HEK293 (cell line): ENCODE results near the gene SIRT4.

Experiments used
- IKZF3 ChIP-seq: fragments of 450-650 bp; IDR thresholded peaks from 2 replicates; pipeline ENCODE4 v1.5.0; 2018; ENCODE audit warnings: missing biosample characterization, mild to moderate bottlenecking, missing genetic modification characterization, moderate library complexity
- PRDM1 ChIP-seq: fragments of 450-650 bp; formaldehyde crosslinking; IDR thresholded peaks from 2 replicates; pipeline ENCODE4; 2016; ENCODE audit warnings: missing biosample characterization, missing genetic modification characterization
- SETDB1 ChIP-seq: IDR thresholded peaks from one replicate; pipeline ENCODE4 v1.6.1; 2017; ENCODE audit warnings: mild to moderate bottlenecking, low read length, moderate library complexity, mixed read lengths; ENCODE audit not compliant: insufficient read length
- YY1 ChIP-seq: fragments of 450-650 bp; formaldehyde crosslinking; IDR thresholded peaks from 2 replicates; pipeline ENCODE4 v1.5.1; 2018; ENCODE audit warnings: missing biosample characterization, missing genetic modification characterization
- ZBTB1 ChIP-seq: fragments of 450-650 bp; formaldehyde crosslinking; IDR thresholded peaks from 2 replicates; pipeline ENCODE4 v1.5.1; 2016; ENCODE audit warnings: missing biosample characterization, missing genetic modification characterization
- ZNF707 ChIP-seq: fragments of 450-650 bp; formaldehyde crosslinking; IDR thresholded peaks from 2 replicates; pipeline ENCODE4 v1.5.1; 2016; ENCODE audit warnings: missing biosample characterization, missing genetic modification characterization
- ZNF76 ChIP-seq: fragments of 450-650 bp; formaldehyde crosslinking; IDR thresholded peaks from 2 replicates; pipeline ENCODE4; 2016; ENCODE audit warnings: low read depth, missing biosample characterization, missing genetic modification characterization, borderline replicate concordance
- TF ChIP-seq, protein P1 (sequence below): fragments of 450-650 bp; formaldehyde crosslinking; IDR thresholded peaks from 2 replicates; pipeline ENCODE4 v1.5.1; 2016; ENCODE audit warnings: missing biosample characterization, missing genetic modification characterization
- TF ChIP-seq, protein P2 (sequence below): fragments of 450-650 bp; formaldehyde crosslinking; IDR thresholded peaks from 2 replicates; pipeline ENCODE4 v1.5.1; 2016; ENCODE audit warnings: missing biosample characterization, missing genetic modification characterization, low read depth
- TF ChIP-seq, protein P3 (sequence below): IDR thresholded peaks from 2 replicates; pipeline ENCODE4 v1.6.1; 2011; ENCODE audit warnings: mild to moderate bottlenecking, low read depth, low read length, borderline replicate concordance
- TF ChIP-seq, protein P4 (sequence below): fragments of 450-650 bp; formaldehyde crosslinking; IDR thresholded peaks from 2 replicates; pipeline ENCODE4 v1.5.1; 2016; ENCODE audit warnings: missing biosample characterization, missing genetic modification characterization
- TF ChIP-seq, protein P5 (sequence below): fragments of 450-650 bp; formaldehyde crosslinking; IDR thresholded peaks from 2 replicates; pipeline ENCODE4 v1.5.1; 2017; ENCODE audit warnings: missing biosample characterization, missing genetic modification characterization
- TF ChIP-seq, protein P6 (sequence below): fragments of 450-650 bp; formaldehyde crosslinking; conservative IDR thresholded peaks from 2 replicates; pipeline ENCODE4 v1.5.1; 2016; ENCODE audit warnings: low read depth, missing biosample characterization, missing genetic modification characterization

DNA sequence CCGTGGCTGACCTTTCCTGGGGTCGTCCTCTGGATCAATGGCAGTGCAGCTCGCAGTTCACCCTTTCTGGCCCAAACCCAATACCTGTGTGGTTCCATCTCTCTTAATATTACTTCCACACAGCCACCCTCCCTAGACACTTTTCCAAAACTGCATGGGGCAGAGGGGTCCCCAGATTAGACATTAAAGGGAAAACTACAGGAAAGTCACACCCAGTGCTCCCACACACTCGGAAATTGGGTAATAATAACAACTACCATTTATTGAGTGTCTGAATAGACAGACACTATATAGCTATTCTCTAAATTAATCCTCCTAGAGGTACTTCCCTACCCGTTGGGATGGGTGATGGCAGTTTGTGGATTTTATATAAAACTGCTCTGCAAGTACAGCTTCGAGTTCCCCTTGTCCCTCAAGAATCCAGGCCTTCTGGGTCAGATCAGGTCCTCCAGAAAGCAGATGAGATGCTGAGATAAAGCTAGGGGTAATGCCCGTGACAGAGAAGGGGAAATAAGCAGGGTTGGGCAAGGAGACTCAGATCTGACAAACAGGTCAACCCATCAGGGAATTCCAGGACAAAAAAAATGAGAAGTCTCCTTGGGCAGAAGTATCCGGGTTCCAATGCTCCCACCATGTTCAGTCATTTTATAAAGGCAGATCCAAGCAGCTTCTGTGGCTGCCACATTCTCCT, 35.8 kb upstream of the SIRT4 start:
- TF ChIP-seq, protein P1, sequence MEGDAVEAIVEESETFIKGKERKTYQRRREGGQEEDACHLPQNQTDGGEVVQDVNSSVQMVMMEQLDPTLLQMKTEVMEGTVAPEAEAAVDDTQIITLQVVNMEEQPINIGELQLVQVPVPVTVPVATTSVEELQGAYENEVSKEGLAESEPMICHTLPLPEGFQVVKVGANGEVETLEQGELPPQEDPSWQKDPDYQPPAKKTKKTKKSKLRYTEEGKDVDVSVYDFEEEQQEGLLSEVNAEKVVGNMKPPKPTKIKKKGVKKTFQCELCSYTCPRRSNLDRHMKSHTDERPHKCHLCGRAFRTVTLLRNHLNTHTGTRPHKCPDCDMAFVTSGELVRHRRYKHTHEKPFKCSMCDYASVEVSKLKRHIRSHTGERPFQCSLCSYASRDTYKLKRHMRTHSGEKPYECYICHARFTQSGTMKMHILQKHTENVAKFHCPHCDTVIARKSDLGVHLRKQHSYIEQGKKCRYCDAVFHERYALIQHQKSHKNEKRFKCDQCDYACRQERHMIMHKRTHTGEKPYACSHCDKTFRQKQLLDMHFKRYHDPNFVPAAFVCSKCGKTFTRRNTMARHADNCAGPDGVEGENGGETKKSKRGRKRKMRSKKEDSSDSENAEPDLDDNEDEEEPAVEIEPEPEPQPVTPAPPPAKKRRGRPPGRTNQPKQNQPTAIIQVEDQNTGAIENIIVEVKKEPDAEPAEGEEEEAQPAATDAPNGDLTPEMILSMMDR: no peak
- TF ChIP-seq ZNF707 (tag by site-specific recombination) (no peak), IKZF3 (tag by site-specific recombination) (no peak), YY1 (tag by site-specific recombination) (no peak), ZNF76 (tag by site-specific recombination) (no peak), SETDB1 (no peak), ZBTB1 (tag by site-specific recombination) (no peak), PRDM1 (no peak)
- TF ChIP-seq, protein P2, sequence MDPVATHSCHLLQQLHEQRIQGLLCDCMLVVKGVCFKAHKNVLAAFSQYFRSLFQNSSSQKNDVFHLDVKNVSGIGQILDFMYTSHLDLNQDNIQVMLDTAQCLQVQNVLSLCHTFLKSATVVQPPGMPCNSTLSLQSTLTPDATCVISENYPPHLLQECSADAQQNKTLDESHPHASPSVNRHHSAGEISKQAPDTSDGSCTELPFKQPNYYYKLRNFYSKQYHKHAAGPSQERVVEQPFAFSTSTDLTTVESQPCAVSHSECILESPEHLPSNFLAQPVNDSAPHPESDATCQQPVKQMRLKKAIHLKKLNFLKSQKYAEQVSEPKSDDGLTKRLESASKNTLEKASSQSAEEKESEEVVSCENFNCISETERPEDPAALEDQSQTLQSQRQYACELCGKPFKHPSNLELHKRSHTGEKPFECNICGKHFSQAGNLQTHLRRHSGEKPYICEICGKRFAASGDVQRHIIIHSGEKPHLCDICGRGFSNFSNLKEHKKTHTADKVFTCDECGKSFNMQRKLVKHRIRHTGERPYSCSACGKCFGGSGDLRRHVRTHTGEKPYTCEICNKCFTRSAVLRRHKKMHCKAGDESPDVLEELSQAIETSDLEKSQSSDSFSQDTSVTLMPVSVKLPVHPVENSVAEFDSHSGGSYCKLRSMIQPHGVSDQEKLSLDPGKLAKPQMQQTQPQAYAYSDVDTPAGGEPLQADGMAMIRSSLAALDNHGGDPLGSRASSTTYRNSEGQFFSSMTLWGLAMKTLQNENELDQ (tag by site-specific recombination): no peak
- TF ChIP-seq, protein P3, sequence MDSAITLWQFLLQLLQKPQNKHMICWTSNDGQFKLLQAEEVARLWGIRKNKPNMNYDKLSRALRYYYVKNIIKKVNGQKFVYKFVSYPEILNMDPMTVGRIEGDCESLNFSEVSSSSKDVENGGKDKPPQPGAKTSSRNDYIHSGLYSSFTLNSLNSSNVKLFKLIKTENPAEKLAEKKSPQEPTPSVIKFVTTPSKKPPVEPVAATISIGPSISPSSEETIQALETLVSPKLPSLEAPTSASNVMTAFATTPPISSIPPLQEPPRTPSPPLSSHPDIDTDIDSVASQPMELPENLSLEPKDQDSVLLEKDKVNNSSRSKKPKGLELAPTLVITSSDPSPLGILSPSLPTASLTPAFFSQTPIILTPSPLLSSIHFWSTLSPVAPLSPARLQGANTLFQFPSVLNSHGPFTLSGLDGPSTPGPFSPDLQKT: no peak
- TF ChIP-seq, protein P4, sequence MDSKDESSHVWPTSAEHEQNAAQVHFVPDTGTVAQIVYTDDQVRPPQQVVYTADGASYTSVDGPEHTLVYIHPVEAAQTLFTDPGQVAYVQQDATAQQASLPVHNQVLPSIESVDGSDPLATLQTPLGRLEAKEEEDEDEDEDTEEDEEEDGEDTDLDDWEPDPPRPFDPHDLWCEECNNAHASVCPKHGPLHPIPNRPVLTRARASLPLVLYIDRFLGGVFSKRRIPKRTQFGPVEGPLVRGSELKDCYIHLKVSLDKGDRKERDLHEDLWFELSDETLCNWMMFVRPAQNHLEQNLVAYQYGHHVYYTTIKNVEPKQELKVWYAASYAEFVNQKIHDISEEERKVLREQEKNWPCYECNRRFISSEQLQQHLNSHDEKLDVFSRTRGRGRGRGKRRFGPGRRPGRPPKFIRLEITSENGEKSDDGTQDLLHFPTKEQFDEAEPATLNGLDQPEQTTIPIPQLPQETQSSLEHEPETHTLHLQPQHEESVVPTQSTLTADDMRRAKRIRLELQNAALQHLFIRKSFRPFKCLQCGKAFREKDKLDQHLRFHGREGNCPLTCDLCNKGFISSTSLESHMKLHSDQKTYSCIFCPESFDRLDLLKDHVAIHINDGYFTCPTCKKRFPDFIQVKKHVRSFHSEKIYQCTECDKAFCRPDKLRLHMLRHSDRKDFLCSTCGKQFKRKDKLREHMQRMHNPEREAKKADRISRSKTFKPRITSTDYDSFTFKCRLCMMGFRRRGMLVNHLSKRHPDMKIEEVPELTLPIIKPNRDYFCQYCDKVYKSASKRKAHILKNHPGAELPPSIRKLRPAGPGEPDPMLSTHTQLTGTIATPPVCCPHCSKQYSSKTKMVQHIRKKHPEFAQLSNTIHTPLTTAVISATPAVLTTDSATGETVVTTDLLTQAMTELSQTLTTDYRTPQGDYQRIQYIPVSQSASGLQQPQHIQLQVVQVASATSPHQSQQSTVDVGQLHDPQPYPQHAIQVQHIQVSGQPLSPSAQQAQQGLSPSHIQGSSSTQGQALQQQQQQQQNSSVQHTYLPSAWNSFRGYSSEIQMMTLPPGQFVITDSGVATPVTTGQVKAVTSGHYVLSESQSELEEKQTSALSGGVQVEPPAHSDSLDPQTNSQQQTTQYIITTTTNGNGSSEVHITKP (tag by site-specific recombination): no peak
- TF ChIP-seq, protein P5, sequence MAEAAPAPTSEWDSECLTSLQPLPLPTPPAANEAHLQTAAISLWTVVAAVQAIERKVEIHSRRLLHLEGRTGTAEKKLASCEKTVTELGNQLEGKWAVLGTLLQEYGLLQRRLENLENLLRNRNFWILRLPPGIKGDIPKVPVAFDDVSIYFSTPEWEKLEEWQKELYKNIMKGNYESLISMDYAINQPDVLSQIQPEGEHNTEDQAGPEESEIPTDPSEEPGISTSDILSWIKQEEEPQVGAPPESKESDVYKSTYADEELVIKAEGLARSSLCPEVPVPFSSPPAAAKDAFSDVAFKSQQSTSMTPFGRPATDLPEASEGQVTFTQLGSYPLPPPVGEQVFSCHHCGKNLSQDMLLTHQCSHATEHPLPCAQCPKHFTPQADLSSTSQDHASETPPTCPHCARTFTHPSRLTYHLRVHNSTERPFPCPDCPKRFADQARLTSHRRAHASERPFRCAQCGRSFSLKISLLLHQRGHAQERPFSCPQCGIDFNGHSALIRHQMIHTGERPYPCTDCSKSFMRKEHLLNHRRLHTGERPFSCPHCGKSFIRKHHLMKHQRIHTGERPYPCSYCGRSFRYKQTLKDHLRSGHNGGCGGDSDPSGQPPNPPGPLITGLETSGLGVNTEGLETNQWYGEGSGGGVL (tag by site-specific recombination): no peak
- TF ChIP-seq, protein P6, sequence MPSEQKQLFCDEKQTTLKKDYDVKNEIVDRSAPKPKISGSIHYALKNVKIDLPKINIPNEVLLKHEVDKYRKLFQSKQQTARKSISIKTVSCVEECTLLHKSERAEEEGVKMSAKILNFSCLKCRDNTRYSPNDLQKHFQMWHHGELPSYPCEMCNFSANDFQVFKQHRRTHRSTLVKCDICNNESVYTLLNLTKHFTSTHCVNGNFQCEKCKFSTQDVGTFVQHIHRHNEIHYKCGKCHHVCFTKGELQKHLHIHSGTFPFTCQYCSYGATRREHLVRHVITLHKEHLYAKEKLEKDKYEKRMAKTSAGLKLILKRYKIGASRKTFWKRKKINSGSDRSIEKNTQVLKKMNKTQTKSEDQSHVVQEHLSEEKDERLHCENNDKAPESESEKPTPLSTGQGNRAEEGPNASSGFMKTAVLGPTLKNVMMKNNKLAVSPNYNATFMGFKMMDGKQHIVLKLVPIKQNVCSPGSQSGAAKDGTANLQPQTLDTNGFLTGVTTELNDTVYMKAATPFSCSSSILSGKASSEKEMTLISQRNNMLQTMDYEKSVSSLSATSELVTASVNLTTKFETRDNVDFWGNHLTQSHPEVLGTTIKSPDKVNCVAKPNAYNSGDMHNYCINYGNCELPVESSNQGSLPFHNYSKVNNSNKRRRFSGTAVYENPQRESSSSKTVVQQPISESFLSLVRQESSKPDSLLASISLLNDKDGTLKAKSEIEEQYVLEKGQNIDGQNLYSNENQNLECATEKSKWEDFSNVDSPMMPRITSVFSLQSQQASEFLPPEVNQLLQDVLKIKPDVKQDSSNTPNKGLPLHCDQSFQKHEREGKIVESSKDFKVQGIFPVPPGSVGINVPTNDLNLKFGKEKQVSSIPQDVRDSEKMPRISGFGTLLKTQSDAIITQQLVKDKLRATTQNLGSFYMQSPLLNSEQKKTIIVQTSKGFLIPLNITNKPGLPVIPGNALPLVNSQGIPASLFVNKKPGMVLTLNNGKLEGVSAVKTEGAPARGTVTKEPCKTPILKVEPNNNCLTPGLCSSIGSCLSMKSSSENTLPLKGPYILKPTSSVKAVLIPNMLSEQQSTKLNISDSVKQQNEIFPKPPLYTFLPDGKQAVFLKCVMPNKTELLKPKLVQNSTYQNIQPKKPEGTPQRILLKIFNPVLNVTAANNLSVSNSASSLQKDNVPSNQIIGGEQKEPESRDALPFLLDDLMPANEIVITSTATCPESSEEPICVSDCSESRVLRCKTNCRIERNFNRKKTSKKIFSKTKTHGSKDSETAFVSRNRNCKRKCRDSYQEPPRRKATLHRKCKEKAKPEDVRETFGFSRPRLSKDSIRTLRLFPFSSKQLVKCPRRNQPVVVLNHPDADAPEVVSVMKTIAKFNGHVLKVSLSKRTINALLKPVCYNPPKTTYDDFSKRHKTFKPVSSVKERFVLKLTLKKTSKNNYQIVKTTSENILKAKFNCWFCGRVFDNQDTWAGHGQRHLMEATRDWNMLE (tag by site-specific recombination): no peak
